DLD1 (cell line): ENCODE measurements around the gene GSTT2.
"Not testable (repeated sequence)": the region's sequence is repeated elsewhere in the genome, so short reads cannot be mapped to it uniquely, and the experiment has no call there.

Experiments
- in situ Hi-C: cut with HindIII; loops from 2 replicates; pipeline ENCODE4 v1.10.0; 2017; ENCODE audit warnings: low sequenced_read_pairs

Gene GSTT2

DNA sequence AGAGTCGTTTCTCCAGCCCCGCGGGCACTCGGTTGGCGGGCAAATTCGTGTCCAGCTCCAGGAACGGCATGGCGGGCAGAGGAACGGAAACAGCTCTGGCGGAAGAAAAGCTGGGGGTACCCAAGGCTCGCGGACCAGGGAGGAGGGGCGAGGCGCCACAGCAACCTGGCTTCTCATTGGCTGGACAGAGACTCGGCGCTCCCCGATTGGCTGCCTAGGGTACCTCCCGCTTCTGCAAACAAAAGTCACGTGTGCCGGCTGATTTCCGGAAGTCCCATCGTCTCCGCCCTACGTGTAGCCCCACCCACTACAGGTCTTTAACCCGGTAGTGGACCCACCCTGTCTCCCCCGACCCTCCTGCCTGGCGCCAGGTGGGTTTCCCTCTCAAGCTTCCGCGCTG is 5.6 kb upstream of the GSTT2 start, which contains the start of gene DDT:
Gene DDT, minus strand, starts transcription at position 97 of the 400 bp plus-strand sequence. Its CDS starts 27 bp downstream, at position 70.
- in situ Hi-C loops, result not testable (repeated sequence)

DNA sequence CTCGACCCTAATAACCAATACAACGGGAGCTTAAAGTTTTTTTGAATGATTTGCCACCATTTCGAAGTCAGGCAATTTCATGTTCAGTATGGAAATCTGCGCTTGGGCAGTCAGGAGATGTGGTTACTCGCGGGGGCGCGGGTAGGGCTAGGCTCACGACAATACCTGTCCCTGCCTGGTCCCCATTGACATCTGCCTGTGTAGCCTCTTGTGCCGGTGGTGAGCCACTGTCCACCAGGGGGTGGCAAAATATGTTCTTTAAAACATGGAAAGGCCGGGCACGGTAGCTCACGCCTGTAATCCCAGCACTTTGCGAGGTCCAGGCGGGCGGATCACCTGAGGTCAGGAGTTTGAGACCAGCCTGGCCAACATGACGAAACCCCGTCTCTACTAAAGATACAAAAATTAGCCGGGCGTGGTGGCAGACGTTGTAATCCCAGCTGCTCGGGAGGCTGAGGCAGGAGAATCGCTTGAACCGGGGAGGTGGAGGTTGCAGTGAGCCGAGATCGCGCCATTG is 5.0 kb upstream of the GSTT2 start:
- in situ Hi-C loops, result not testable (repeated sequence)

DNA sequence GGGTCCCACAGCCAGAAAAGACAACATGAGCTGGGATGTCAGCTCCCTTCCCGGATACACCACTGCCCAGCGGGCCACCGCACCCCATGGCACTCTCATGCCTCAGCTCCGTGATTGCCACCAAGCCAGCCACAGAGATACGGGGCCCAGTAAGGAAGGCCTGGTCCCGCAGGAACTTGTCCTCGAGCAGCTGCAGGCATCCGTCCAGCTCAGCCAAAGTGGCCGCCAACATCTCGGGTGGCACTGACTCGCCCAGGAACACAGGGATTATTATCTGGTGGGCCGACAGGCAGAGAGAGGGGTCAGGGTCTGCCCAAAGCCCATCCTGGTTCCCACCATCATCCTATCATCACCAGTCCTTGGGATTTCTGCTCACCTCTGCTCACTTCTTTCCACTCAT is 2.6 kb upstream of the GSTT2 start:
- in situ Hi-C loops, result not testable (repeated sequence)

DNA sequence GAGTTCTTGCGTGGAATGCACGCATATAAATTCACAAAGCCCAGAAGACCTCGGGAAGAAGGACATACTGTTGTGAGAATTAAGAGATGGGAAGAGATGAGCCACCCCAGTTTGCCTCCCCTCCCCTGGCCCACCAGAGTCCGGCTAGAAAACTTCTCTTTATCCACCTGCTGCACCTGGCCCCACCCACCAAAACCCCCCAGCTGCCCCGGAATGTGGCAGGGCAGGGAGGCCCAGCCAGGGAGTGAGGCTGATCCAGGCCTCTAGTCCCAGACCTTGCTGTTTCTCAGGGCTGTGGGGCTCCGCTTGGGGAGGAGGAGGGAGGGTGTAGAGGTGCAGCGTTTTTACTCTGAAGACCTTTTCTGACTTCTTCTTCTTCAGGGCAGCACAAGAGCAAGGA is 633 bp downstream of the GSTT2 start:
- in situ Hi-C loops, result not testable (repeated sequence)

DNA sequence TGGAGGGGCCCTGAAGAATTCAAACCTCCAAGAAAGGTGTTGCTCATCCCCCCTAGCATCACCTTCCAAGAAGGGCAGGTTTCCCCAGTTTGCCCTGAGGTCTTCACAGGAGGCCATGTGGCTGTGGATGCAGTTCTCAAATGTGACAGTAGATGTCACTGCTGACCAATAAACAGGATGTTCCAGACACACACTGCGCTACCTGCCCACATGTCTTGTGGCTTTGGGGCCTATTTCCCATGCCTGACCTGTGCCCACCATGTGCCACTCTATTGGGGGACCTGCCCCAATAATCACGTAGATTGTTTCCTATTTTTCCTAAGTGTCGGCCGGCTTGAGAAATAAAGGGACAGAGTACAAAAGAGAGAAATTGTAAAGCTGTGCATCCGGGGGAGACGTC is 4.5 kb downstream of the GSTT2 start:
- in situ Hi-C loops, result no loop called here

DNA sequence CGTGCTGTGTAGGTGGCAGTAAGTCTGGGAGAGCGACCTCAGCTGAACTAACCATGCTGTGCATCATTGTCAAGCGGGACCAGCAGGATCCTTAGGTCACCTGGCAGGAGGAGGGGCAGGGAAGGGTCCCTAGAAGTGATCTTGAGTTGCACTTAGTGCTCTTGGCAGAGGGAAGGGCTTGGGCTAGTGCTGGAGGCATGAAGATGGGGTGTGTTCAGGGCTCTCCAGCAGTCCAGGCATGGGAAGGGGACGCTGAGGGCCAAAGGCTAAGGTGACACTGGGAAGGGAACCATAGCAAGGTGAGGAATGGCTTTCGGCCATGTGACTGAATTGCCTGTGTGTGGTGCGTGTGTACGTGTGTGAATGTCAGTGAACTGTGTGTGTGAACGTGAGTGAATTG is 6.2 kb downstream of the GSTT2 start:
- in situ Hi-C loops, result not testable (repeated sequence)

DNA sequence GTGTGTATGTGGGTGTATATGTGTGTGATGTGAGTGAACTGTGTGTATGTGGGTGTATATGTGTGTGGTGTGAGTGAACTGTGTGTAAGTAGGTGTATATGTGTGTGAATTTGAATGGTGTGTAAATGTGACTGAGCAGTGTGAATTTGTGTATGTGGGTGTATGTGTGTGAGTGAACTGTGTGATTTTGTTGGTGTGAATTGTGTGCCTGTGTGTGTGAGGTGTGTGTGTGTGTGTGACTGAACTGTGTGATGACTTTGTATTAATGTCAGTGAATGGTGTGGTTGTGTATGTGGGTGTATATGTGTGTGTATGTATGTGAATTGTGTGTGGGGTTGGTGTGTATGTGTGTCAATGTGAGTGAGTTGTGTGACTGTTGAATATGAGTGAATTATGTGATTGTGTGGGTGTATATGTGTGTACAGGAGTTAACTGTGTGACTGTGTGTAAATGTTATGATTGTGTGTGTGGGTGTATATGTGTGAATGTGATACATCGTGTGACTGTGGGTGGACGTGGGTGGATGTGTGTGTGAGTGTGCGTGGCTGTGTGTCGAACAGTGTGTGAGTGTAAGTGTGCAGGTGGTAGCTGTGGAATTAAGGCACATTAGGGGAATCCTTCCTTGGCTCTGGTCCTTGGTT is 6.7 kb downstream of the GSTT2 start:
- in situ Hi-C loops, result not testable (repeated sequence)

DNA sequence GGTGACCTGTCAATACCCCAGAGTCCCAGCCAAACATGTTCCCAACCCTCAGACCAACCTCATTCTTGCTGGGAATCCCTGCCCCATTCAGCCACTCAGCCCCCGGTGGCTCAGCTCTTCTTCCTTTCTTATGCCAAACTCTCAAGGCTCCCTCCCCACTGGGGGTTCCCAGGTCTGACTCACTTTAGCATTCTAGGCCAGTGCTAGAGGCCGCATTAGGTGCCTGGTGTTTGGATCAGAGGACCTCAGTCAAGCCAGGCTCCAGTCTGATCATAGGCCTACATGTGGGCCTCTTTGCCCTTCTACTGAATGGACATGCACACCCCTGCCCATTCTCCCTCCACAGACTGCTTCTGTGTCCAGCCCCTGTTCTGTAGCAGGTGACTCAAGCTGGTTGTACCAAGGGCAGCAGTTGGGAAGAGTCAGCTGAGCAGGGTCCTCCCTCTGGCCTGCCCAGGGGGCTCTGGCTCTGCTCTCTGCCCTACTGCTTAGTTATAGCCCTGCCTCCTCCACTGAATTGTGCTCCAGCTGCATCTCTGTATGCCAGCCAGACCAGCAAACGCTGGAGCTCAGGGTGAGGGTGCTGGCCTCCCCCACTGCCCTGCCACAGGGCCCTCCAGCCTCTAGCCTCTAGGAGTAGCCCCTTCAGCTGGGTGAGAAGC is 9.8 kb downstream of the GSTT2 start:
- in situ Hi-C loops, result not testable (repeated sequence)

DNA sequence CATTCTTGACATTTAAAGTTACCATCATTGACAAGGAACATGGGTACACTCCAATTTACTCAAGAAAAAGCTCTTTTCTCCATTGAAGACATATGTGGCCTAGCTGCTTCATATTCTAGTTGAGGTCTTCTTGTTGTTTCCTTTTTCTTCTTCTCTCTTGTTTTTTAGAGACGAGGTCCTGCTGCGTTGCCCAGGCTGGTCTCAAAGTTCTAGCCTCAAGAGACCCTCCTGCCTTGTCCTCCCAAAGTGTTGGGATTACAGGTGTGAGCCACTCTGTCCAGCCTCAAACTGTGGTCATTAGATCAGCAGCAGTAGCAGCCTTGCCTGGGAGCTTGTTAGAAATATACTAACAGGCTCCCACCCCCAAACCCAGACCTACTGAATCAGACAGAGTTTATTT is 13.1 kb downstream of the GSTT2 start:
- in situ Hi-C loops, result not testable (repeated sequence)

DNA sequence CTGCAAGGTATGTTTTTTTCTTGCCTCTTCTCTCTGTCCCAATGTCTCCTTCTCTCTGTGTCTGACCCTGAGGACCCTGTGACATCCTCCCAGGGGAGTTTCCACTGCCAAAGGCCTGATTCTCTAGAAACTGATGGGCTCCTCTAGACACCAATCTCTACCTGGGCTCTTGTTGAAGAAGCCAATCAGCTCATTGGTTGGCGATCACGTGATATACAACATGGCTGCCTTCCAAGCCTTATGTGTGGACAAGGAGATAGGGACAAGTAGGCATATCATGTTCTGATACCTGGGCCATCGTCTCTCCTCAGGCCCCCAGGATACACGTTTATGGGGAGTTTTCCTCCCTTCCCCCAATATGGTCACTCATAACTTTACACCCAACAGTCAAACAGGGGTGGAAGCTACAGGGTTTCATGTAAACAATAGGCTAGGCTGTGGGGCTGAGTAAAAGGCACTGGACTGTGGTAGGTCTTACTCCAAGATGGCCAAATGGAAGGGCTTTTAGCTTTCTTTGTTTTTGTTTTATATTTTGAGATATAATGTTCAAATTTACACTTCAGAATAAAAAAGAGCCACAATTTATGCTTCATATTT is 13.7 kb downstream of the GSTT2 start:
- in situ Hi-C loops, result not testable (repeated sequence)

DNA sequence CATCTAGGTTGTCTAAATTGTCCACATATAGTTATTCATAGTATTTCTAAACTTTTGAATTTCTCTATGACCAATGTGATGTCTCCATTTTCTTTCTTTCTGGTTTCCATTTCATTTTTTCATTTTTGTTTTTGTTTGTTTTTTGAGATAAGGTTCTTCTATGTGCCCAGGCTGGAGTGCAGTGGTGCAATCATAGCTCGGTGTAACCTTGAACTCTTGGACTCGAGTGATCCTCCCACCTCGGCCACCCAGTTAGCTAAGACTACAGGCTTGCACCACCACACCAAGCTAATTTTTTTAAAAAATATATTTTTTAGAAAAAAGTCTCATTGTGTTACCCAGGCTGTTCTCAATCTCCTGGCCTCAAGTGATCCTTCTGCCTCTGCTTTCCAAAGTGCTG is 17.2 kb downstream of the GSTT2 start:
- in situ Hi-C loops, result no loop called here

DNA sequence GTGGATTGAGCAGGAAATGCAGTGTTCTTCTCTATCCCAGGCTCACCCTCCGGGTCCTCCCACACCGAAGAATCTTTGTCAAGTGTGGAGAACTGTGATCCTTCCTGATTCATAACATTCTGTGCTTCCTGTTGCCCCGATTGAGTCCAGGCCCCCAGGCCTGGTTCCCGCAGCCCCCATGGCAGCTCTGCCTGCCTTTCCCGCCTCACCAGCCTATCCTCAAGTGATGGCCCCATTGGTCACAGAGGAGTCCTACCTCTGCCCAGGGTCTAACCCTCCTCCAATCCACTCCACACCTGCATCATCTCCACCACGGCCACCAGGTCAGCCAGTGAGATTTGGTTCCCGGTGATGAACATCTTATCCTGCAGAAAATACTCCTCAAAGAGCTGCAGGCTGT is 19.8 kb downstream of the GSTT2 start:
- in situ Hi-C loops, result loop anchor here (10.0 kb wide), 1 partner anchor 165 kb away; no protein-coding TSS in a partner anchor

DNA sequence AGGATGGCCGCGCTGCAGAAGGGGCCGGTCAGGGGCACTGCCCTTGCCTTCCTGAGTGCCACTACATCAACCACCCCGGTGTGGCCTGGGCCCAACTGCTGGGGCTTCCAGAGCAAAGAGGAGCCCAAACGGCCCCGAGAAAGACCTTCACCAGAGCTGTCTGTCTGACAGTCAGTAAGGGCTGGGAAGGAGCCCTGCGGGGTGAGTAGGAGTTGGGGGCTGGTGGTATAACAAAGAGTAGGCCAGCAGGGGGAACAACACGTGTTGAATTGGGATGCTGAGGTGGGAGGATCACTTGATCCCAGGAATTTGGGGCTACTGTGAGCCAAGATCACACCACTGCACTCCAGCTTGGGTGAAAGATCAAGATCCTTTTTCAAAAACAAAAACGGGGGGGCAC is 21.4 kb downstream of the GSTT2 start:
- in situ Hi-C loops, result loop anchor here (10.0 kb wide), 1 partner anchor 163 kb away; no protein-coding TSS in a partner anchor

DNA sequence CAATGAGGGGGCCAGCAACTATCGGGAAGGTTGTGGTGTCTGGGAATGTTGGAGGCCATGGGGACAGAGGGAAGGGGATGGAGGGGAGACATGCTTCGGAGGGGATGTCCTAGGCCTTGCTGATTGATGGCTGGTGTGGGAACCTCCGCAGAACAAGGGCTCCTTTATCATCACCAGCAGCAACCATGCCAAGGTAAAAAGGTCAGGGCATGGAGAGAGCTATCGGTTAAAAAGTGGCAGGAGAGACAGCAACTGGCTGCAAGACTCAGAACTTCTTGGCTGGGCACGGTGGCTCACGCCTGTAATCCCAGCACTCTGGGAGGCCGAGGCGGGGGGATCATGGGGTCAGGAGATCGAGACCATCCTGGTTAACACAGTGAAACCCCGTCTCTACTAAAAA is 22.3 kb downstream of the GSTT2 start:
- in situ Hi-C loops, result loop anchor here (10.0 kb wide), 1 partner anchor 163 kb away; no protein-coding TSS in a partner anchor

DNA sequence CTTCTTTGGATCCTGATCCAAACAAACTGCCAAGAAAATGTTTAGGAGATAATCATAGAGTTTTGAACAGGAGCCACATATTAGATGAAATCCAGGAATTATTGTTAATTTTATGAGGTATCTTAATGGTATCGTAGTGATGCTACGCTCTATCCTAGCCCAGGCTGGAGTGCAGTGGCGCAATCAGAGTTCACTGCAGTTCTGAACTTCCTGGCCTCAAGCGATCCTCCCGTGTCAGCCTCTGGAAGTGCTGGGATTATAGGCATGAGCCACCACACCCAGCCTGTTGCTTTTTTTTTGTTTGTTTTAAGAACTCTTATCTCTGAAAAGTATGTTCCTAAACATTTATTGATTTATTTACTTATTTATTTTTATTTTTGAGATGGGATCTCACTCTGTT is 22.9 kb downstream of the GSTT2 start:
- in situ Hi-C loops, result loop anchor here (10.0 kb wide), 1 partner anchor 162 kb away; no protein-coding TSS in a partner anchor

DNA sequence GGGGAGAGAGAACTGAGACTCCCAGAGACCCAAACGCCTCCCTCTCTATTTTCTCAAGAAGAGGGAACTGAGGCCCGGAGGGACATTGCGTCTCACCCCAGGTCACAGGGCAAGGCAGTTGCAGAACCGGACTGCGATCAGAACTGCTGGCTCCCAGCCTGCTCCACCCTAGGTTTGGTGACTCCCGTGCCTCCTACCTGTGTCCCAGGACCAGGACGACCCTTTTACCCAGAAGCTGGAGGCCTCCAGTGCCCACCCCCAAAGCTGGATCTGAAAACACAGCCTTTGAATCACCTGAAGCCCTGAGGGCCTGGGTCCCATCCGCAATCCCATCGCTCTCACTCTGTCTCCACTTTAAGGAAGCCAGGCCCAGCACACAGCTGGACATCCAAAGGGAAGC is 24.0 kb downstream of the GSTT2 start:
- in situ Hi-C loops, result loop anchor here (10.0 kb wide), 1 partner anchor 161 kb away; no protein-coding TSS in a partner anchor

DNA sequence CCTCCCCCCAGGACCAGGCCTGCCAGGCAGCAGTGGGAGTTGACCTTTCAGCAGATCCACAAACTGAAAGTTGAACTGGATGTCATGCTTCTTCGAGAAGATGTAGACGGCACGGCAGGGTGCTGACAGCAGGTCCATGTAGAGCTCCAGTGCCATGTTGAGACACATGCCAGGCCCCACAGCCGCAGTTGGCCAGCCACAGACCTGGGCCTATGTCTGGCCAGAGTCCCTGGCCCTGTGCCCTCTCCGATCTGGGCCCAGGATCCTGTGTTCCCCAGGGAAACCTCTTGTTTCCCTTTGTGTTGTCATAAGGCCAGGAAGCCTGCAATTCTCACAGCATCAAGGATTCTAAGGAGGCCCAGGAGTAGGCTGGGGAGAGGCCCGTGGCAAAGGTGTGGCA is 25.3 kb downstream of the GSTT2 start, which contains the start of gene GSTT4:
Gene GSTT4, minus strand, starts transcription at position 253 of the 400 bp plus-strand sequence. Its CDS starts 97 bp downstream, at position 156.
- in situ Hi-C loops, result loop anchor here (10.0 kb wide), 1 partner anchor 160 kb away; no protein-coding TSS in a partner anchor

DNA sequence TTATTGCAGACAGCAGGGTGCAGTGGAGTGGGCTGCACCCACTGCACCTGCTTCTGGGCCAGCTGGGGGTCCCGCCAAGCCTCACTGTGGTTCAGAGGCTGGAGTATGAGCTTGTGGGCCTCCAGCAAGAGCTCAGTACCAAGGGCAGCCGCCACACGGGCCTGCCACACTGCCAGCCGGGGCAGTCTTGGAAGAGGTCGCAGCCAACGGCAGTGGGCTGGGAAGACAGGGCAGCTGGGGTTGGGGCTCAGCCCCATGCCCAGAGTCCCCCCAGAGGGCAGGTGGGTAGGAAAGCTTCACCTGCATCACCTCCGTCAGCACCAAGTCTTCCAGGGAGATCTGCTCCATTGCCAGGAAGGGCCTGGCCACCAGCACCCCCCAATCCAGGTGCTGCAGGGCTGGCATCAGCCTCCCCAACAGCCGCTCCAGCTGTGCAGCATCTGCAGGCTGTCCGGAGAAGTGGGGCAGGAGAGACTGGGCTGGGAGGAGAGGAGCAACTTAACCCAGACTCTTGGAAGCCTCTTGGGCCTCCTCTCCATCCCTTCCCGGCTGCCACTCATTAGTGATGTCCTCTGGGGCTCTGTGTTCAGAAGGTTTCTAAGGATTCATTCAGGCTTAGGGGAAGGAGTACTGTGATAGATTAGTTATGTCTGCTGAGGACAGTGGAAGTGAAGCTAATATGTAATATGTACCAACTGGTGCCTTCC is 26.4 kb downstream of the GSTT2 start:
- in situ Hi-C loops, result loop anchor here (10.0 kb wide), 1 partner anchor 158 kb away; no protein-coding TSS in a partner anchor

DNA sequence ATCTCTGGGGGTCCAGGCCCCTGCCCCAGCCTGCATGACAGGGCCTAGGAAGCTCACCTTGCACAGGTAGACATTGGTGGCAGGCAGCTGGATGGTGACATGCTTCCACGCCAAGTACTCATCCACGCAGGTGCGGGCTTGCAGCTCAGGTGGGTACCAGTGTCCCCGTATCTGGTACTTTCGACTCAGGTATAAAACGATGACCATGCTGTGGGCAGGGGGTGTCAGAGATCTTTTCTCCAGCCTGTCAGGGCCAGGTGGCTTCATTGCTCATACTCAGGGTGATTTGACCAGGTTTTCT is 26.9 kb downstream of the GSTT2 start:
- in situ Hi-C loops, result loop anchor here (10.0 kb wide), 1 partner anchor 158 kb away; no protein-coding TSS in a partner anchor

DNA sequence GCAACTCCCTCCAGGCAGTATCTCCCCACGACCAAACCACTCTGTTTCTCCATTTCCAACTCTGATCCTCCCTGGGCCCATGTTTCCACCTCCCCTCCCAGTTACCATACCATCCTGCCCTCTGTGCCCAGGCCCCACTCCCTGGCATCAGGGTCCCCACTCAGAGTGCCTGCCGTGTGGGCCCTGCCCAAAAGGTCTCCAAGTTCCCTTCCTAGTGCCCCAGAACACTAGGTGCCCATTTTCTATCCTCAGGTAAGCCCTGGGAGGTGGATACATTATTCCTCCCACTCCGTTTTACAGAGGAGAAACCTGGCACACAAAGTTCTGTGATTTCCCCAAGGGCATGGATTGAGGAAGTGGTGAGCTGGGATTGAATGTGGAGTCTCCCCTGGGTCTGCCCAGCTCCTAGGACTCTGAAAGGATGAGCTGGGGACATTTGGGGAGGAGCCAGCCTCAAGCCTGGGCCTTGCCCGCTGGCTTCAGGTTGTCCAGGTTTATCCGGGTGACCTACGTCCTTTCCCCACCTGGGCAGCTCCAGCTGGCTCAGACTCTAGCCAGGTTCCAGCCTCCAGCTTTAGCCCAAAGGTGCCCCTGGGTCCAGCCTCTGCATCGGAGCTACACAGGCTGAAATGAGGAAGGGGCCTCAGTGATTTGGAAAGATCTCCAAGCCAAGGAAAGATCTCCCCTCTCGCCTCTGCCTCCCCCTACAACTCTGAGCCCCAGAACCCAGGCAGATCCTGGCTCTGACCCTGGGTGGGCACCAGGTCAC is 27.5 kb downstream of the GSTT2 start:
- in situ Hi-C loops, result loop anchor here (10.0 kb wide), 1 partner anchor 157 kb away; no protein-coding TSS in a partner anchor
